IMR-90 (cell line): Measurements from ENCODE around the gene ZG16B. TPM values are rescaled to one million over a fixed set of nuclear protein-coding genes. Genes with fewer than 3 reads are reported as not detected.
A peak's percentile ranks its signal among the peaks of the same experiment; 100 is the strongest.

Experiments used
- ATAC-seq: fragments of 200-7000 bp; cut with Tn5 transposase; 2 replicates; pipeline ENCODE4 v1.9.1; 2020; ENCODE audit warnings: low read depth, mild to moderate bottlenecking, moderate library complexity
- BruUV-seq: library from RNA; stranded (reverse); fragments of 400-500 nt; replicated peaks from 2 replicates; lab custom pipeline; 2021; lab: Mats Ljungman, UMichigan
- CTCF ChIA-PET: fragments of 300-600 bp; formaldehyde crosslinking; extraction: SDS; loops from one replicate; lab custom pipeline; 2021; ENCODE audit warnings: antibody characterized with exemption; lab: Yijun Ruan, JAX
- POLR2A ChIA-PET: fragments of 300-600 bp; sonication (Branson Sonifier 250); formaldehyde crosslinking; loops from one replicate; lab custom pipeline; 2022; ENCODE audit warnings: antibody characterized with exemption; ENCODE audit not compliant: unreplicated experiment; lab: Charles Lee
- DNase-seq: peaks from one replicate; pipeline ENCODE4 v3.0.0; 2013
- H2AFZ ChIP-seq: replicated peaks from 2 replicates; pipeline ENCODE3; 2013; ENCODE audit warnings: low read length, mild to moderate bottlenecking; ENCODE audit not compliant: poor library complexity
- H2AK5ac ChIP-seq: 2 replicates; pipeline ENCODE4 v1.6.1; 2013; ENCODE audit warnings: low read depth, low read length, inconsistent platforms
- H2AK9ac ChIP-seq: replicated peaks from 2 replicates; pipeline ENCODE3; 2013; ENCODE audit warnings: mild to moderate bottlenecking, low read depth, low read length, moderate library complexity; ENCODE audit not compliant: poor library complexity
- H2BK120ac ChIP-seq: 2 replicates; pipeline ENCODE4 v1.6.1; 2013; ENCODE audit warnings: low read depth, low read length, inconsistent platforms
- H2BK15ac ChIP-seq: 3 replicates; pipeline ENCODE4 v1.6.1; 2013; ENCODE audit warnings: low read depth, low read length, inconsistent platforms
- H2BK20ac ChIP-seq: 2 replicates; pipeline ENCODE4 v1.6.1; 2013; ENCODE audit warnings: low read depth, mild to moderate bottlenecking, inconsistent platforms, low read length, moderate library complexity
- H2BK5ac ChIP-seq: 2 replicates; pipeline ENCODE4 v1.6.1; 2013; ENCODE audit warnings: mild to moderate bottlenecking, low read depth, low read length, inconsistent platforms; ENCODE audit not compliant: poor library complexity, severe bottlenecking
- H3K14ac ChIP-seq: replicated peaks from 2 replicates; pipeline ENCODE4 v1.6.1; 2013; ENCODE audit warnings: low read depth, low read length, inconsistent platforms
- H3K18ac ChIP-seq: 2 replicates; pipeline ENCODE4 v1.6.1; 2013; ENCODE audit warnings: low read depth, low read length, control low read depth
- H3K23ac ChIP-seq: 2 replicates; pipeline ENCODE4 v1.6.1; 2013; ENCODE audit warnings: low read depth, low read length, inconsistent platforms
- H3K27ac ChIP-seq: 2 replicates; pipeline ENCODE4 v1.5.1; 2013; ENCODE audit warnings: mild to moderate bottlenecking, control low read depth, low read length; ENCODE audit not compliant: insufficient read depth
- H3K27me3 ChIP-seq: 2 replicates; pipeline ENCODE4 v1.6.1; 2013; ENCODE audit warnings: low read length; ENCODE audit not compliant: control insufficient read depth, insufficient read depth
- H3K36me3 ChIP-seq: 2 replicates; pipeline ENCODE4 v1.6.1; 2013; ENCODE audit warnings: low read length, mixed read lengths; ENCODE audit not compliant: control insufficient read depth, insufficient read depth
- H3K4ac ChIP-seq: 2 replicates; pipeline ENCODE4 v1.6.1; 2013; ENCODE audit warnings: low read depth, low read length, inconsistent platforms
- H3K4me1 ChIP-seq: 2 replicates; pipeline ENCODE4 v1.6.1; 2013; ENCODE audit warnings: low read length, mixed read lengths; ENCODE audit not compliant: control insufficient read depth, insufficient read depth
- H3K4me2 ChIP-seq: 2 replicates; pipeline ENCODE4 v1.6.1; 2013; ENCODE audit warnings: low read depth, mild to moderate bottlenecking, control low read depth, low read length, moderate library complexity
- H3K4me3 ChIP-seq: 2 replicates; pipeline ENCODE4 v1.5.1; 2013; ENCODE audit warnings: low read depth, mild to moderate bottlenecking, control low read depth, low read length, moderate library complexity; ENCODE audit not compliant: insufficient read depth
- H3K56ac ChIP-seq: 2 replicates; pipeline ENCODE4 v1.6.1; 2013; ENCODE audit warnings: low read length, inconsistent platforms; ENCODE audit not compliant: insufficient read depth; ENCODE audit errors: extremely low read depth
- H3K79me1 ChIP-seq, 2 experiments: 2 replicates each; pipeline ENCODE4 v1.6.1; 2013; ENCODE audit warnings: low read length in 2 of 2, inconsistent platforms in 1 of 2, low read depth in 1 of 2
- H3K9ac ChIP-seq: 2 replicates; pipeline ENCODE4 v1.6.1; 2013; ENCODE audit warnings: low read depth, low read length, control low read depth
- H3K9me1 ChIP-seq: 2 replicates; pipeline ENCODE4 v1.6.1; 2013; ENCODE audit warnings: low read length, inconsistent platforms; ENCODE audit not compliant: insufficient read depth
- H3K9me3 ChIP-seq: 2 replicates; pipeline ENCODE4 v1.6.1; 2013; ENCODE audit warnings: low read length; ENCODE audit not compliant: control insufficient read depth, insufficient read depth
- H4K20me1 ChIP-seq: 2 replicates; pipeline ENCODE4 v1.6.1; 2013; ENCODE audit warnings: low read length, inconsistent platforms; ENCODE audit not compliant: insufficient read depth
- H4K5ac ChIP-seq: 2 replicates; pipeline ENCODE4 v1.6.1; 2013; ENCODE audit warnings: mild to moderate bottlenecking, low read depth, low read length, control low read depth
- H4K8ac ChIP-seq, 2 experiments: 2 replicates each; pipeline ENCODE4 v1.6.1; 2013; ENCODE audit warnings: low read depth in 2 of 2, low read length in 2 of 2, control low read depth in 1 of 2, inconsistent platforms in 1 of 2
- H4K91ac ChIP-seq: 2 replicates; pipeline ENCODE4 v1.6.1; 2013; ENCODE audit warnings: low read depth, low read length, inconsistent platforms; ENCODE audit not compliant: insufficient read depth
- BHLHE40 ChIP-seq: fragments of 150-350 bp; IDR thresholded peaks from 2 replicates; pipeline ENCODE4 v1.6.1; 2016; ENCODE audit warnings: mild to moderate bottlenecking, low read depth, low read length
- CEBPB ChIP-seq: IDR thresholded peaks from 2 replicates; pipeline ENCODE4 v1.6.1; 2012; ENCODE audit warnings: low read depth, low read length, improper control_type of control experiment
- CHD1 ChIP-seq: IDR thresholded peaks from 2 replicates; pipeline ENCODE4 v1.6.1; 2012; ENCODE audit warnings: low read depth, low read length, improper control_type of control experiment
- FOS ChIP-seq: fragments of 150-350 bp; IDR thresholded peaks from 2 replicates; pipeline ENCODE4 v1.6.1; 2016; ENCODE audit warnings: low read depth, low read length
- MAZ ChIP-seq: IDR thresholded peaks from 2 replicates; pipeline ENCODE4 v1.6.1; 2012; ENCODE audit warnings: low read depth, mild to moderate bottlenecking, low read length, improper control_type of control experiment, moderate library complexity, borderline replicate concordance
- MXI1 ChIP-seq: IDR thresholded peaks from 2 replicates; pipeline ENCODE4 v1.6.1; 2012; ENCODE audit warnings: low read depth, mild to moderate bottlenecking, low read length, moderate library complexity, borderline replicate concordance
- NFE2L2 ChIP-seq: fragments of 150-350 bp; IDR thresholded peaks from 2 replicates; pipeline ENCODE4 v1.6.1; 2016; ENCODE audit warnings: low read depth, mild to moderate bottlenecking, low read length
- POLR2A ChIP-seq: IDR thresholded peaks from 2 replicates; pipeline ENCODE4 v1.6.1; 2012; ENCODE audit warnings: mild to moderate bottlenecking, low read depth, low read length
- RAD21 ChIP-seq: IDR thresholded peaks from 2 replicates; pipeline ENCODE4 v1.6.1; 2012; ENCODE audit warnings: low read length, improper control_type of control experiment
- RFX5 ChIP-seq: IDR thresholded peaks from 2 replicates; pipeline ENCODE4 v1.8.0; 2012; ENCODE audit warnings: low read depth, mild to moderate bottlenecking, low read length, moderate library complexity
- SMC3 ChIP-seq: fragments of 150-350 bp; IDR thresholded peaks from 2 replicates; pipeline ENCODE4 v1.6.1; 2016; ENCODE audit warnings: low read depth, mild to moderate bottlenecking, antibody characterized with exemption, low read length, moderate library complexity
- WGBS, 2 experiments: methylation state at CpG; one replicate each; pipeline versions ENCODE4 v1.1.5 to v1.1.7; 2013; ENCODE audit warnings: missing lambda C conversion rate in 2 of 2; ENCODE audit not compliant: insufficient read length in 1 of 2; ENCODE audit errors: extremely low coverage in 2 of 2; 5-methylcytosine and 5-hydroxymethylcytosine counted together
- dilution Hi-C: fragments of 300-500 bp; cut with HindIII; formaldehyde crosslinking; loops from one replicate; pipeline ENCODE4 v1.14.3; 2018; ENCODE audit warnings: low sequenced_read_pairs; ENCODE audit not compliant: unreplicated experiment
- in situ Hi-C: fragments of 300-500 bp; cut with MboI; formaldehyde crosslinking; loops from 3 replicates; pipeline ENCODE4 v1.14.3; 2019; ENCODE audit warnings: low sequenced_read_pairs, inconsistent platforms, mixed read lengths
- intact Hi-C: fragments of 100-400 bp; cut with micrococcal nuclease; formaldehyde crosslinking; loops from 2 replicates; pipeline ENCODE4 v1.10.0; 2022
- polyA plus RNA-seq, 3 experiments: library from polyadenylated mRNA; depleted of rRNA; stranded (reverse); fragments of >200 nt; gene quantifications; 2 replicates each; pipeline ENCODE4 v1.2.3, GENCODE V29; 2012; ENCODE audit warnings: low replicate concordance in 1 of 3
- total RNA-seq: library from RNA; depleted of rRNA; stranded (reverse); fragments of >200 nt; gene quantifications from 2 replicates; pipeline ENCODE4 v1.2.3, GENCODE V29; 2012
- TF ChIP-seq, protein P1 (sequence below): fragments of 150-350 bp; IDR thresholded peaks from 2 replicates; pipeline ENCODE4 v1.6.1; 2017; ENCODE audit warnings: mild to moderate bottlenecking, antibody characterized with exemption, low read length, low read depth

ZG16B gene
- total and polyA plus RNA-seq, 2 of the 4 experiments (the other 2 are of a cell fraction): 0.54 to 0.65 TPM

DNA sequence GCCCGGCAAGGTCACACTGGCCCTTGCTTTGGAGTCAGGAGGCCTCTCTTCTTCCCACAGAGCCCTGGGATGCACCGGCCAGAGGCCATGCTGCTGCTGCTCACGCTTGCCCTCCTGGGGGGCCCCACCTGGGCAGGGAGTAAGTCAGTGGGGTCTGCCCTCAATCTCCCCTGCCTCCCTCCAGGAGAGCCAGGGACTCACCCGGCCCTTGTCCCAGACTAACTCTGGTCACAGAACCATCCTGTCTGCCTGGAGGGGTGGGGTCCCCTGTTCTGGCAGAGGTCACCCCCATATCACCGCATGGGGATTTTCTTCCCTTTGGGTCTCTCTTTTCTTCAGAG lies 222 bp downstream of the ZG16B start:
- no peaks in the 10 kb centered on the region for H3K36me3 ChIP-seq
- H3K4me1 ChIP-seq: peaks cover 2% of the 10 kb centered on the region
- intact Hi-C loops (no loop called here), dilution Hi-C loops (no loop called here), in situ Hi-C loops (loop anchor here (10.0 kb wide), 1 partner anchor 84 kb away; the partner anchor contains the start of gene FLYWCH1)
- H3K27ac ChIP-seq: no peak overlapping the region
- WGBS, 2 experiments: no CpG with 5 or more reads among the region's 5 CpGs
- no peak for ATAC-seq
- BruUV-seq: no TSS peak
- H3K4me3 ChIP-seq: no peak overlapping the region
- H3K4ac ChIP-seq: no peak overlapping the region
- H3K27me3 ChIP-seq: peaks cover 44% of the 10 kb centered on the region
- DNase-seq: no peak
- CTCF ChIA-PET: no interaction called here
- no peaks in the 10 kb centered on the region for H3K9me3 ChIP-seq
- H4K91ac ChIP-seq: no peak overlapping the region
- H3K79me1 ChIP-seq: no peaks in the 10 kb centered on the region
- no peak overlapping the region for H3K23ac ChIP-seq
- H4K8ac ChIP-seq: no peak overlapping the region
- POLR2A ChIA-PET: no interaction called here
- 0 out of 2 replicates have a peak, but pooled peaks cover 2% of the 10 kb centered on the region for H4K20me1 ChIP-seq
- H2AK9ac ChIP-seq: no peak overlapping the region
- no peak overlapping the region for H2BK20ac ChIP-seq
- no peak overlapping the region for H4K5ac ChIP-seq
- H3K9ac ChIP-seq: no peak overlapping the region
- H3K14ac ChIP-seq: no peak overlapping the region
- H2AFZ ChIP-seq: peak overlapping the region; percentile 39
- no peak overlapping the region for H2BK15ac ChIP-seq
- H2AK5ac ChIP-seq: no peak overlapping the region
- peaks cover 4% of the 10 kb centered on the region for H3K9me1 ChIP-seq
- H3K56ac ChIP-seq: no peak overlapping the region
- no peak overlapping the region for H3K4me2 ChIP-seq
- H2BK120ac ChIP-seq: no peak overlapping the region
- no peak overlapping the region for H3K18ac ChIP-seq
- TF ChIP-seq MXI1 (no peak), CEBPB (no peak), NFE2L2 (no peak), RFX5 (no peak), POLR2A (no peak), MAZ (no peak), SMC3 (no peak), CHD1 (no peak), FOS (no peak), RAD21 (no peak), BHLHE40 (no peak)
- TF ChIP-seq, protein P1, sequence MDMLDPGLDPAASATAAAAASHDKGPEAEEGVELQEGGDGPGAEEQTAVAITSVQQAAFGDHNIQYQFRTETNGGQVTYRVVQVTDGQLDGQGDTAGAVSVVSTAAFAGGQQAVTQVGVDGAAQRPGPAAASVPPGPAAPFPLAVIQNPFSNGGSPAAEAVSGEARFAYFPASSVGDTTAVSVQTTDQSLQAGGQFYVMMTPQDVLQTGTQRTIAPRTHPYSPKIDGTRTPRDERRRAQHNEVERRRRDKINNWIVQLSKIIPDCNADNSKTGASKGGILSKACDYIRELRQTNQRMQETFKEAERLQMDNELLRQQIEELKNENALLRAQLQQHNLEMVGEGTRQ: no peak
- H2BK5ac ChIP-seq: no peak overlapping the region
